HG02763 (cell line): ENCODE results near the gene DAPK2.
"Not testable (repeated sequence)": the region's sequence is repeated elsewhere in the genome, so short reads cannot be mapped to it uniquely, and the experiment has no call there.

Source experiments
- ATAC-seq: cut with Tn5 transposase; IDR thresholded peaks from one replicate; pipeline ENCODE4 v1.9.1; 2021; ENCODE audit warnings: mild to moderate bottlenecking, moderate library complexity; ENCODE audit not compliant: unreplicated experiment

DAPK2 gene

DNA sequence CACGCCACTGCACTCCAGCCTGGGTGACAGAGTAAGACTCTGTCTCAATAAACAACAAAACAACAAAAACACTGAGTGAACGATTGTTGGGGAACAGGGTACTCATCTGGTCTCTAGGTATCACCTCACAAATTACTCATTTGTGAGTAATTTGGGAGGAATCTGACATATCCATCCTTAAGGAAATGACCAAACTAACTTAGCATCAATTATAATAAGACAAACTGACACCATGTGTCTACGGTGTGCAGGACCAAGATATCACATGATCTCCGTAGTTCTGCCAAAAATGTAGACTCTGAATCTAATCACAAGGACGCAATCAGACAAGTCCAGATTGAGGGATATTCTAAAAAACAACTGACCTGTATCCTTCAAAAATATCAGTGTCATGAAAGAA lies 12.0 kb upstream of the DAPK2 start:
- no peak for ATAC-seq

DNA sequence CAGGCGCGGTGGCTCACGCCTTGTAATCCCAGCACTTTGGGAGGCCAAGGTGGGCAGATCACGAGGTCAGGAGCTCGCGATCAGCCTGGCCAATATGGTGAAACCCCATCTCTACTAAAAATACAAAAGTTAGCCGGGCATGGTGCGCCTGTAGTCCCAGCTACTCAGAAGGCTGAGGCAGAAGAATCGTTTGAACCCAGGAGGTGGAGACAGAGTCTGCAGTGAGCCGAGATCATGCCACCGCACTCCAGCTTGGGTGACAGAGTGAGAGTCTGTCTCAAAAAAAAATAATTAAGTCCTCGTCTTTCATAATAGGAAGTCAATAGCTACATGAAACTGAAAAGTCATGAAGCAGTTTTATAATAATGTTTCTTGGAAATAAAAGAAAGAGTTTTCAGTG lies 7.4 kb upstream of the DAPK2 start:
- ATAC-seq, result not testable (repeated sequence)

DNA sequence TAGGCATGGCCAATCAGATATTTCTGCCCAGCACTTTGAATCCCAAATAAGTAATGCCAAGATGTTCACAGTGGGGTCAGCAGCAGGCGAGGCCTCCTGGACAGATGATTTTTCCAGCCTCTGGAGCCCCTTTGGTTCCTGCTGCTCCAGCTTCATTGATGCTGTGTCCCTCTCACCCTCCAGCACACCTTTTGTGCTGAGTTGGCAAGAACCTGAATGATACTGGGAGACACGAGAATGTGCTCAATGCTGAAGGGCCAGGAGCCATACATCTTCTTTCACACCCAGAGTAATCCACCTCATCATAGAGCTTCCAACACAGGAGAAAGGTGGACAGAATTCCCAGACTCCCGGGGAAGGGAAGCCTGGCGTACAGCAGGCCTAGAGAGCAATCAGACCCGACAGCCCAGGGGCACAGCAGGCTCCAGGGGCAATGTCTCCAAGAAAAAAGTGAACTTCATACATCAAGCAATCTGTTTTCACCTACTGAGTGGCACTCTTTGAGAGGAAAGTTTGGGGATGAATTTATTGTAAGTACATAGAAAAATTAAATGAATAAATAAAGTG lies 6.7 kb upstream of the DAPK2 start:
- ATAC-seq, result no peak

DNA sequence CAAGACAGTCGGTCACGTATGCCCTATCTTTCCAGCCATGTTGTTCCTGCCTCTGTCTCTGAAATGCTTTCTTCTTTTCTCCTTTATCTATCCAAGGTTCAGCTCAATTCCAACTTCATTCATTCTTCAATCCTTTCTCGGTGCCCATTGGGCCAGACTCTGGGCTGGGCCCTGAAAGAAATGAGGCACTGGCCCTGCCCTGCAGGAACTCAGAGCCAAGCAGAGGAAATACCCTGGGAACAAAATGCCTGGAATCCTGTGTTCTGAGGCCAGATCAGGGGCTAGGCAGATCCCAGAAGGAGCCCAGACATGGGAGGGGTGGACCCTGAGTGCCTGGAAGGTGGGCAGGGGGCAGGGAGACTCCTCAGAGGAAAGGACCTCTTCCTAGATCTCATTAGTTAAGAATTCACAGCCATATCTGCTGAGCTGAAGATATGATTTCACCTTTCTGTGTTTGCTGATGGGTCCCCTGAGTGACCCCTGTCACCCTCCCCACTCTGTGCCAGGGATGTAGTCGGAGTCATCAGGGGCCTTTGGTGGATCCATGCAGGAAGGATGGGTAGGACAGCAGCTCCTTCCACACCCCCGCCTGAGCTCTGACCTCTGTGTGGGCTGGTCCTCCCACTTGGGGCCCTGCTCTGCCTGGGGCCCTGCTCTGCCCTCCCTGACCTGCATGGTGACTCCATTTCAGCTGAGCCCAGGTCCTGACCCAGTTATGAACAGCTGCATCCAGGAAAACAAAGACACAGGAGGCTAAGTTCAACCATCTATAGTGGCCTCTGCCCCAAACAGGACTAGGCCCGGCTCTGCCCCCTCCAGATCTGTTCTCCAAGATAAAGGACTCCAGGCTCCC lies 5.3 kb upstream of the DAPK2 start:
- ATAC-seq, result no peak

DNA sequence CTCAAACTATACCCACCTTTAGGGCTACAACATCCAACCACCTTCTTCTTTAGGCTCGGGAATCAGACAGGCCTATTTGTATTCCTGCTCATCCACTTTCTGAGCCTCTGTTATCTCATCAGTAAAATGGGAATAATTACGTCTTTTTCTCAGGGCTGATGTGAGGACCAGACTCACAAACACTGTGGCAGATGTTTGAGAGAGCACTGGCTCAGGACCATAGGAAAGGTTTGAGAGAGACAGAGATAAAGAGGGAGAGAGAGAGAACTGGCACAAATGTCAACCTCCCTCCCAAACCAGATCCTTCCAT lies 4.8 kb upstream of the DAPK2 start:
- ATAC-seq, result no peak

DNA sequence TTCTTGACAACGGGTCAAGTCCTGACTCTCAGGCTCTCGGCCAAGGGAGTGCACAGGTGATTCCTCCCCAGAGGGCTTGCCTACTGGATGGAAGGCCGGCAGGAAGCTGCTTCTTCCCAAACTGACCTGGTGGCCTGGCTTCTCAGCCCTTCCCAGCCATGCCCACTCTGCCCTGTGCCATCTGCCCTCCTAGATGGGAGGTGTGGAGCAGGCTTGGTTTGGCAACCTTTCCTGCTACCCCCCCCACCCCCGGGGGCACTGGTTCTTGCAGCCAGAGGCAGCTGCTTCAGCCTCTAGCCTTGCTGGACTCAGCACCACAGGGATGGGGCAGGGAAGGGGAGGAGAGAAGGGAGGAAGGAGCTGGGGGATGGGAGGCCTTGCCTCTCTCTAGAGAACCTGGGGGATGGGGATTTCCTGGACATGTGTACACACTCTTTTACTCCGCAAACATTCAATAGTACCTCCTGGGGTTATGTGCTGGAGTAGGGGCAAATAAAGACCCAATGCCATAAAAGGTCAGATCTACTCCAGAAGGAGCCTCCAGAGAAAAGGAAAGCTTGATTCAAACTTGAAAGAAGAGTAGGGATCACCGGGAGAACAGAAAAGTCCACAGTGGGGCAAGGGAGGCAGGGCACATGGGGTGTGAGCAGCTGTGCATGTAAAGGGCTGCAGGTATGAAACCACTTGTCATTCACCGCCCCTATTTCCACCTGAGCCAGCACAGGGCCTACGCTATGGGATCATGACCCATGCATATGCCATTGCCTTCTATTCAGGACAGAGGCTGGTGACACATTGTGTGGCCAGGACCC lies 4.2 kb upstream of the DAPK2 start:
- no peak for ATAC-seq

DNA sequence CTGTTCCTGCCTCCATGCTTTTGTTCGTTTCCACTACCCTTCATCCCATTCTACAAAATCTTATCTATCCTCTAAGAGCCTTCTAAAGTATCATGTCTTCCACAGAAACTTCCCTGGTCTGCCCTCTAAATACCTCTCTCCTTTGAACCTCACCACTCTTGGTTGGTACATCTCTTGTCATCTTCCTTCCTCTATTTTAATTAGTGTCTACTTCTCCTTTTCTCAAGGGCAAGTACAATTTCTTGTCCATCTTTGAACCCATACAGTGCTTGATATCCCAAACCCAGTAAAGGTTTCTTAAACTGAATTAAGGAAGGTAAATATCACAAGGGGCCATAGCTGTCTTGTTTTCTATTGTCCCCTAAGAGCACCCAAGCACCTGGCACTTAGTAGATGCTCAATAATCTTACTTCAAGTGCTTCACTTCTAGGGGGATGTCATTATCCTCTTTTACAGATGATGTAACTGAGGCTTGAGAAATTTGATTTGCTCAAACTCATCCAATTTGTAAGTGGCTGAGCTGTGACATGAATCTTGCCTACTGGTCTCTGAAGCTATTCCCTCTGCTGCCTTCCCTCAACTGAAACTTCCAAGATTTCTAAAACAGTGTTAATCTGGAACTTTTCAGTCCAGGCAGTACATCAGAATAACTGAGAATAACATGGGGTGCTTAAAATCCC lies 2.6 kb upstream of the DAPK2 start:
- ATAC-seq, result no peak

DNA sequence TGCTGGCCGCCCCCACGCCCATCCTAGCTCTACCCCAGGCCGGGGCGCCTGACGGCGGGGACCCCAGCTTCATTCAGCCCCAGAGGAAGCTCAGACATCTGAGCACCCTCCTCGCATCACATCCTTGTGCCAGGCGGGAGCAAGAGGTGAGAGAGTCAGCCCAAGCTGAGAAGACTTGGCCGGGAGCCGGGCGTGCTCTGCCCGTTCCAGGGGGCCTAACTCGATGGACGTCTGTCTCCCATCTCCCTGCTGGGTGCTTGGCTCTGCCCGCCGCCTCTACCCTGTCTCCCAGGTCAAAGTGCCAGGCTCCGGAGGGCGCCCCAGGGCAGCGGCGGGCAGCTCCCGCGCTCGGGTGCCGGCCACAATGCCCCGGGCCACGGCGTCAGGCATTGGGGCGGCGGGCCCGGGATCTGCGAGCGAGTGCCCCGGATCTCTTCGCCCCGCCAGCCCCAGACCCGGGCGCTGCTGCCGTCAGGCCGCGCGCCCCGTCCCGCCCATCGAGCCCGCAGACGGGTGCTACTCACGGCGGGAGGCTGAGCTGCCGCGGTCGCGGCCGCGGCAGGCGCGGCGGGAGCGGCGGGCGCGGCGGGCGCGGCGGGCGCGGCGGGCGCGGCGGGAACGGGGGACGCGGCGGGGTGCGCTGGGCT lies 388 bp downstream of the DAPK2 start:
- peak; percentile 5 for ATAC-seq

DNA sequence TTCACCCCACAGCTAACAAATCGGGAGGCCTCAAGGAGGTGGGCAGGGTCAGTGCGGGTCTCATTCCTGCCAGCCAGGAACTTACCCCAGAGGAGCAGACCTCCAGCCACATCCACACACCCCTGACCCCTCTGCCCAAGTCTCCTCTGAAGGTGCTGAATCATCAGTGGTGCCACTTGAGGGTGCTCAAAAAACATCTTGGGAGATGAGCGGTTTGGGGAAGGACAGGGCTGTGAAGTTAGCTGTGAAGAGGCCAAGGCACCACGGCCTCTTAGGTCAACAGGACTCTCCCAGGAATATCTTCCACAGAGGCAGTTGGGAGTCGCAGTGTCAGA lies 1.2 kb downstream of the DAPK2 start:
- ATAC-seq, result no peak

DNA sequence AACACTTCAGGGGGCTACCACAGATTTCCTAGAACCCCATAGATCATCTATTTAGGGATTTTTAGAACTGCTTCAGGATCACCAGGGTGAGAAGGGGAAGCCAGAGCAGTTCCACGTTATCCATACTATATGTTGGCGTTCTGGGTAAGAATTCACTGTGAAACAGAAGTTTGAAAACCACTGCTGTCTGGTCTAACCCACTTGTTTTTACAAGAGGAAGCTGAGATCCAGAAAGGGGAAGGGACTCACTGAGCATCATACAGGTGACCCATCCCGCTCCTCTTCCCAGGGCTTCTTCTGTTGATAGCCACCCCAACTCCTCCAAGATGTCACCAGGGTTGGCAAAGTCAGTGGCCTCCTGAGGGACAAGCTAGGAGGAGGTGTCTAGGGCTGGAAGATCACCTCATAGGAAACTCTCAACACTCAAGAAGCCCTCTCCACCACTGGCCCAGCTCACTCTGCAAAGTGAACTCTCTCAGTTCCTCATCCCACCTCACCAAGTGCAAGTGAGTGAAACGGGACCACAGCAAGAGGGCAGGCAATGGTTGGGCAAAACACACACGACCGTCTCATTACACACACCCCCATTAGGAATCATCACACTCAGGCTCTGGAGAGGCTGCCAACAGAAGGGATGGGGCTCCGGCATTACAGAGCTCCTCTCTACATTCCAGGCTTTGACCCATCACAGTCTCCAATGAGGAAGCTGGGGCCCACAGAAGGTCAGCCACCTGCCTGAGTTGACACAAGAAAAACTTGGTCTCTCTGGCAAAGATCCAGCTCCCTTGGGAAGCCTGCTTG lies 1.8 kb downstream of the DAPK2 start:
- ATAC-seq, result no peak

DNA sequence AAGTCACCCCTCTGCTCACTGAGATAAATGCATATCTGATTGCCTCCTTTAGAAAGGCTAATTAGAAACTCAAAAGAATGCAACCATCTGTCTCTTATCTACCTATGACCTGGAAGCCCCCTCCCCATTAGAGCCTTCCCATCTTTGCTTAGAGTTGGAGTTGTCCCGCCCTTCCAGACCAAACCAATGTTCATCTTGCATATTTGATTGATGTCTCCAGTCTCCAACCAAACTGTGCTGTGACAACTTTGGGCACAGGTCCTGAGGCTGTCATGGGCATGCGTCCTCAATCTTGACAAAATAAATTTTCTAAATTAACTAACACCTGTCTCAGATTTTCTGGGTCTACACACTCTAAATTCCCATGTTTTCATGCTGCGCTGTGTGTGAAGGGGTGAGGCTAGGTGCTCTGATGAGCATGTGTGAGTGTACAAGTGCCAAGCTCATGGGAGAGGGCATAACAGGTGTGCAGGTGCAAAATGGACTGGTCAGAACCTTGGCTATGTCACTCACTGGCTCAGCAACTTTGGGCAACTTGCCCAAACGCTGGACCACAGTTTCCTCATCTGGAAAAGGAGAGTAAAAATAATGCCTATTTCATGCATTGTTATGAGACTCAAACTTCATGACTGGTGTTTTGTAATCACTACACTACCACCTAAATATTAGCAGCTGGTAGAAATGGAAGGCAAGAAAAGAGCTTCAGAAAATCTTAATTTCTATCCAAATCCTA lies 7.2 kb downstream of the DAPK2 start:
- no peak for ATAC-seq

DNA sequence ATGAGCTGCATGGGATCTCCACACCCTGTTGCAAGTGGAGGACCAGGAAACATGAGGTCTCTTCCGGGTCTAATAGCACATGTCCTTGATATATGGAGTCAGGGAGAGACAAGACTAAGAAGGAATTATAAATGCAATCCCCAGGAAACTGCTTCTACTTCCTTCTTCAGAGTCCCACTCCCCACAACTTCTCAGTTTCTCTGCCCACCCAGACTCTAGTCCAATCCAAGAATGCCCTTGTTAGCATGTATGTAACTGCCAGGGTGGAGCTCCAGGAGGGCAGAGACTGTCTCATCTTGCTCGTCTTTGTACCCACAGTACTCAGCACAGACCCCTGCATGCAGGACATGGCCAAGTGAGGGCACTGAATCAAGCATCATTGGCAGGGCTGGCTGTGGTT lies 8.3 kb downstream of the DAPK2 start:
- ATAC-seq, result no peak

DNA sequence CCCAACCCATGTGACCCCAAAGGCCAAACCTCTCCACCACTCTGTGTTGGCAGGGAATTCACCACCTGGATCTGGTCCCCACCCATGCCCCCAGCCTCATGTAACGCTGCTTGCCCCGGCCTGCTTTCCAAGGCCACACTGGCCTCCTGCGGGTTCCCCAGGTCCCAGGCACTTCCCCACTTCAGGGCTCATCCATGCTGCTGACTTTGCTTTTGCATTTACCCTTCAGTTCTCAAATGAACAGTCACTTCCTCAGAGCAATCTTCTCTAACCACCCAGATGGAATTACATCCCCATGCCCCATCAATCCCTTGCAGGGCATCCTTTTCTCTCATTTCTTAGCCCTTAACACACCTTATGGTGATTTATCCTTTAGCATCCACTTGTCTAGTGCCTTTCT lies 9.2 kb downstream of the DAPK2 start:
- ATAC-seq, result no peak

DNA sequence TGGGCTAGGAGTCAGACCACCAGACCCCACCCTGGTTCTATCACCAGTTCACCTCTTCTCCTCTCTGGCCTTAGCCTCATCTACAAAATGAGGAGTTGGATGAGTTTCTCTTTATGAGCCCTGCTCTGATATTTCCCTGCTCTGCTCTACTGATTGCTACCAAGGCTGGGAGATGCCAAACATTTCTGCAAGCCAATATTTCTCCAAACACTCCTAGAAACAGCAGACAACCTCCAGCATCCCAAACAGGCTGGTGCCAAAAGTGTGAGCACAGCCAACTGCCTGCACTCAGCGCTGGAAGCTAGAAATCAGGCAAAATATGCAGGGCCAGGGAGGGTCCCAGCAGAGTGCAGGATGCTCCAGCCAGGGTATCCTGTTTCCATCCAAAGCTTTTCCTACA lies 10.8 kb downstream of the DAPK2 start:
- ATAC-seq, result no peak

DNA sequence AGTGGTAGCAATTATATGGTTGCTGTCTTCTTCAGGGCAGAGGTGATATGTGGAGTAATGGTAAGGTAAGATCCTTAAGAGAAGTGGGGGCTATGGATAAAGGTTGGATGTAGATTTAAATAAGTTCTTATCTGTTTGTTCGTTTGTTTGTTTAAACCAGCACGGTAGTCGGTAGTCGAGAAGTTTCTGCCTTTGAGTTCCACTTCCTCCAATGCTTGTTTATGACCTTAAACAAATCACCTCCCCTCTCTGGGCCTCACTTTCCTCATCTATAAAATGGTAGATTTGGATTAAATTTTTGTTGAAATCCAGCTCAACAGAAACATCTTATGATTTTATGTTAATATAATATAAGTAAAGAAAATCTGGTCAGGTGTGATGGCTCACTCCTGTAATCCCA lies 11.8 kb downstream of the DAPK2 start:
- no peak for ATAC-seq

DNA sequence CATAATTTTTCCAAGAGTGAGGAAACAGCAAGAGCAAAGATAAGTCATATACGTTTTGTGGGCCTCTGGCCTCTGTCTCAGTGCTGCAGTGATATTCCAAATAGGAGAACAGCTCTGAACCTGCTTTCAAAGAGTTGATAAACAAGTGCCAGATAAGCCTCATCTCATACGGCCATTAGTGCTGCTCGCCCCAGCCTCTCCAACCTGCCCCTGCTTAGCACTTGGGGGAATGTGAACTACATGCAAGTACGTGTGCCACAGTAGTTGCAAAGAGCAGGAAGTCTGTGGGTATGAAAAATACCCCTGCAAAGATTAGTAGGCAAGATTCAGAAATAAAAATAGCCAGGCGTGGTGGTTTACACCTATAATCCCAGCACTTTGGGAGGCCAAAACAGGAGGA lies 14.0 kb downstream of the DAPK2 start:
- no peak for ATAC-seq

DNA sequence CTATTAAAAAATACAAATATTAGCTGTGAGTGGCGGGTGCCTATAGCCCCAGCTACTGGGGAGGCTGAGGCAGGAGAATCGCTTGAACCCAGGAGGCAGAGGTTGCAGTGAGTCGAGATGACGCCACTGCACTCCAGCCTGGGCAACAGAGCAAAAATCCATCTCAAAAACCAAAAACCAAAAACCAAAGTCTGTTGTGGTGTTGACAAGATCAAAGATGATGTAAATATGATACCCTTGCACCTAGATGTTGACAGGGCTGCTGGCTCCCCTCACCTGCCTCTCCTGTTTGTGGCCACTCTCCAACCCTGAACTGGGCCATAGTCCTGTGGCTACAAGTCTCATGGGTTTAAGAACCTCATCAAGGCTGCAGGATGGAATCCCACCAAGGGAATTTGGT lies 16.2 kb downstream of the DAPK2 start:
- no peak for ATAC-seq

DNA sequence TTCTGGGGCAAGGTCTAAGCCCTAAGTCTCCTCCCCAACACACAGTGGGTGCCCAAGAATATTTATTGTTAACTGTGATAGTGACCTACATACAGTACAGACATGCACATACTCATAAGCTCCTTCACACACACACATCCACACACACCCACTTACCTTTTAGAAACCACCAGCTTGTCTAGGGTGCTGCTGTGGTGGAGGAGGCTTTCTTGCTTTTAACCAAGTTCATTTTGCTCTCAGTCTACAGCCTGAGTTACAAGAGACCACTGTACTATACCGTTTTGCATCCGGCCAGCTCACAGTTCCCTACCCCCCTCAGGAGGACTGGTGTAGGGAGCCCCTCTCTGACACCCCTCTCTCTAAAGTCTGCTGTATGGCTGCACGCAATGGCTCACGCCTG lies 16.7 kb downstream of the DAPK2 start:
- ATAC-seq, result no peak

DNA sequence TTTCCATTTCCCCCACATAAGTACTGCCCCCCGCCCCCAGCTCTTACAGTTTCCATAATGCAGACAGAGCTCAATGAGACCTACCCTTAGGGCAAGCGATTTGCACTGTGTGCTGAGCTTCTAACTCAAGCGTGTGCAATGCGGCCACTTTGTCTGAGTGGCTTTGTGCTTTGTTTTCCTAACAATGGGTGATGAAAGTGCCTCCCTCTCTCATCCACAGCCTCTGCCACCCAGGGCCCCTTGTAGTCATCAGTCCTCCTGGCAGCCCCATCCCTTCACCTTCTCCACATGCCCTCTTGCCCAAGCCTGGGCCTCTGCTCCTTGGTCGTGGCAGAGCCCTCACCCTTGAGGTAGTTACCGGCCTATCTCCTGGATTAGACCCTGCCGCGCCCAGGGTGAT lies 17.2 kb downstream of the DAPK2 start:
- no peak for ATAC-seq

DNA sequence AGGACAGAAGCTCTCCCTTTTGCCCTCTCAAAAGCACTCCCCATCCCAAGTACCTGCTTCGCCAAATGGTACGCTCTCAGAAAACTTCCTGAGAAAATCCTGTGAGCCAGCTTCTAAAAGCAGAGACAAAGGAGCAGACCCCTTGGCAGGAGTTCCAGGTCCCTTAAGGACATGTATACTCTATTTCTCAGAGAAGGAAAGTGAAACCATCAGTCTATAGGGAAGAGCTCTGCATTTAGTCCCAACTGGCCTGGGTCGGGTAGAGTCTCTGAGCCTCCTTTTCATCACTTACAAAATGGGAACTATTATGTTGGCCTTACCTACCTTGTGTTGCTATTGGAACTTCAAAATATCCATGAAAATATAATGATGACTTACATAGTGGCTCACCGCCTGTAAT lies 19.7 kb downstream of the DAPK2 start:
- no peak for ATAC-seq
